Measurements from ENCODE around the gene FBLN2. TPM values are rescaled to one million over a fixed set of nuclear protein-coding genes. Genes with fewer than 3 reads are reported as not detected.

Gene FBLN2
- total RNA-seq, 1 donor from 2014 or later = 5.3 TPM

DNA sequence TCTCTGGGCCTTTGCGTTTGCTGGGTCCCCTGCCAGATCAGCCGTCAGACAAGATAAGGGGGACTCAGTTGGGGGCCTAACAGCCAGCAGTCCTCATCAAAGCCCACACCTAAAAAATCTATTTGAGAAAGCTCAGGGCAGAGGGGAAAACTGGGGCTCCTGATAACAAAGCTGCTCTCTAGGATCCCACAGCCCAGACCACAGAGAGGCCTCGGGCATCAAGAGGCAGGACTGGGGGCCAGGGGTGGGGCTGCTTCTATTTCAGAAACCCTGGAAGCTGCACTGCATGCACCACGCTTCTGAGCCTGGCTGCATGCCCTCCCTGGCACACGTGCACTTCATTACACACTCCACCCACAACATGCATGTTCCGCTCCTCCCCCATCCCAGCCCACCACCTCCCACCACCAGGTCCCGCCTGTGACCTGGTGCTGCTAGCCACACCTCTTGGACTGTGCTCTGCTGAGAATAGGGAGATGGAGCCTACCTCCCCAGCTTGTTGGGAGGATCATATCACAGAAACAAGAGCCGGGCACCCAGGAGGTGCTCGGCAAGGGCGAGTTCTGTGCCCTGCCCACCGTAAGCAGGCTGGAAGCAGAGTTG, 26.6 kb downstream of the FBLN2 start:
- FAIRE-seq = no peak
- DNase-seq (ENCODE audit: low spot score in 2 of 2) = peak in 1 of 2 donors; percentile 49

- FAIRE-seq (no peak), DNase-seq (ENCODE audit: low spot score in 2 of 2) (no peak)
Measured at GRCh38 chr3:13577181-13578121, 28.5 kb downstream of the FBLN2 start.

DNA sequence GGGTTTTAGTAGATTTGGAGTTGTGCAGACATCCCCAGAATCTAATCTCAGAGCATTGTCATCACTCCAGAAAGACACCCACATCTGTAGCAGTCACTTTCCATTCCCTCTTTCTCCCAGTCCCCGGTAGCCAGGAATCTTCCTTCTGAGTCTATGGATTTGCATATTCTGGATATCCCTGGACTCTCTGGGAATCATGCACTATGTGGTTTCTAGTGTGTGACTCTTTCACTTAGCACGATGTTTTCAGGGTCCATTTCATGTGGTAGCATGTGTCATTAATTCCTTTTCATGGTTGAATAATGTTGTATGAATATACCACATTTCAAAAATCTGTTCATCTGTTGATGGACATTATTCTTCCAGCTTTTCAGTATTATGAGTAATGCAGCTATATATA, 29.3 kb downstream of the FBLN2 start:
- FAIRE-seq (no peak), DNase-seq (ENCODE audit: low spot score in 2 of 2) (no peak)

GRCh38 chr3:13579063-13579462, 30.1 kb downstream of the FBLN2 start:
- FAIRE-seq = no peak
- no peak for DNase-seq (ENCODE audit: low spot score in 2 of 2)

GRCh38 chr3:13580256-13581023, 31.5 kb downstream of the FBLN2 start:
- no peak for DNase-seq (ENCODE audit: low spot score in 2 of 2)

DNA sequence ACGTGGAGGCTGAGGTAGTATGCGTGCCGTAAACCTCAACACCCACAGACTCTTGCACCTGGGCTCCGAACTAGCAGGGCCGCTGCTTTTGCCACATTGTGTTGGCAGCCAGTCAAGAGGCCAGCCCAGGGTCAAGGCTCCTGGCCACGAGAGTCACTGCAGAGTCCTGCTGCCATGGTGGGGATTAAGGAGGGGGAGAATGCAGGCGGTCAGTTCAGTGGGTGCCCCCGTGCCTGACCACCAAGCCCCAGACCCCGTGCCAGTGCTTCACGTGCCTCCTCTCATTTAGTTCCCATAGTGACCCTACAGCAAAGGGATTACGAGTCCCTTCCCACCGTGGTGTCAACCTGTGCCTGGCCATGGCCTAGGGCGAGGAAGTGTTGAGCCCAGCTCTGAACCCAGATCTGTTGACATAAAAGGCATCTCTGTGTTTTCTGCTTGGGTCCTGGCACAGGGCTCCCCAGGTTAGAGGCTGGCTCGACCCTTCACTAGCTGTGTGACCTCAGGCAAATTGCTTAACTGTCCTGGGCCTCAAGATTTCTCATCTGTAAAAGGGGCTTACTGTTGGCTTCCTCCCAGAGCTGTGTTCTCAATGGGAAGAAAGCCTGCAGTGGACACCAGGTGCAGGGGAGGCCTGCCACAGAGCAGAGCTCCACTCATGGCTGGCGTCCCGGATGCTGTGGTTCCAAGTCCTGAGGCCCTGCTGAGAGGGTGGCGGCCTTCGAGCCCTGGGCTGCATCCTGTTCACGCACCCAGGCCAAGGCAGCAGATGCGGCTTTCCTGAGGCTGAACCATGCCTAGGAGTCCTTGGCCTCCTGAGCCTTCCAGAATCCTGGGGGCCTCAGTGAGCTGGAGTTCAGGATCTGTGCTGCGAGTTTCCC, 32.8 kb downstream of the FBLN2 start:
- FAIRE-seq (no peak), DNase-seq (ENCODE audit: low spot score in 2 of 2) (no peak)

More at GRCh38 chr3:13580256-13581023, 31.5 kb downstream of the FBLN2 start:
- no peak for FAIRE-seq

- DNase-seq (ENCODE audit: low spot score in 2 of 2) = no peak
- no peak for FAIRE-seq
Measured at GRCh38 chr3:13582366-13583250, 33.7 kb downstream of the FBLN2 start.

GRCh38 chr3:13583251-13584180, 34.6 kb downstream of the FBLN2 start:
- FAIRE-seq (no peak), DNase-seq (ENCODE audit: low spot score in 2 of 2) (no peak)

DNA sequence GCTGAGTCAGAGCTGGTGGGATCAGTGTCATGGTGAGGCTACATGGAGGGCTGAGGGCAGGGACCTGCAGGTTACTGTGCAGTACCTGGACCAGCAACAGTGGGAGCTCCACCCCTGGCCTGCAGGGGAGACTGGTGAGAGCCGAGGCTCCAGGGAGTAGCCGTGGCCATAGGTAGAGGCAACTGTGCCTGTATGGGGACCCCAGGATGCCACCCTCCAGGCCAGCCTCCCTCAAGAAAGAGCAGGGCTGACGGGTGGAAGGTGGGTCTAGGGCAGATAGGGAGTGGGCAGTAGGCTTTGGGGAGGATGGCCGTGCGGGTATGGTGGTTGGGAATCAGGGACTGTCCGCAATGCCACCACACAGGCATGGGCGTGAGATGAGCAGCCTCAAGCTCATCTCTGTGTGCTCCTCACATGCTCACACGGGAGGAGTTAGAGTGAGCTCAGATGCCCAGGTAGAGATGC, 35.5 kb downstream of the FBLN2 start:
- FAIRE-seq = no peak
- no peak for DNase-seq (ENCODE audit: low spot score in 2 of 2)

GRCh38 chr3:13584901-13585300, 36.0 kb downstream of the FBLN2 start:
- DNase-seq (ENCODE audit: low spot score in 2 of 2) = no peak
- no peak for FAIRE-seq

GRCh38 chr3:13587442-13587841, 38.5 kb downstream of the FBLN2 start:
- no peak for FAIRE-seq
- DNase-seq (ENCODE audit: low spot score in 2 of 2) = no peak

GRCh38 chr3:13588221-13588701, 39.3 kb downstream of the FBLN2 start:
- FAIRE-seq (no peak), DNase-seq (ENCODE audit: low spot score in 2 of 2) (no peak)

GRCh38 chr3:13588993-13589392, 40.1 kb downstream of the FBLN2 start:
- DNase-seq (ENCODE audit: low spot score in 2 of 2) = no peak
- no peak for FAIRE-seq

DNA sequence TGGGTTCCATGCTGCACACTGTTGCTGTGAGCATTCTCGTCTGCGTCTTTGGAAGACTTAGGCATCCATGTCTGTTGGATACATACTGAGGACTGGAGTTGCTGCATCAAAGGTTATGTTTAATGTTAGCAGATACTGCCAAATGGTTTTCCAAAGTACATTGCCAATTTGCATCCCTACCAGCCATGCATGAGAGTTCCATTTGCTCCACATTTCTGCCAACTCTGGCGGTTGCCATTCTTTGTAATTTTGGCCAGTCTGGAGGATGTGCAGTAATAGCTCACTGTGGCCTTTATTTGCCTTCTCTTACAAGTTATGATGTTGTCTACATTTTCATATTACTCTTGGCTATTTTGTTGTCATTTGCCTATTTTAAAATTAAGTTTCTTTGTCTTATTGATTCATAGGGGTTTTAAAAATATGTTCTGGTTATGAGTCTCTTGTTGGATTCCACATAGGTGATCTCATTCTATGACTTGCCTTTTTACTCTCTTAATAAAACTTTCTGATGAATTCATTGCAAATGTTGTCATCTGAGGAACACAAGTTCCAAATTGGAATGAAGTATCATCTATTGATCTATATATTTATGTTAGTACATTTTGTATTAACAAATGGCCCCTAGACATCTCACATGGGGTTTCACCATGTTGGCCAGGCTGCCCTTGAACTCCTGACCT, 42.1 kb downstream of the FBLN2 start:
- DNase-seq (ENCODE audit: low spot score in 2 of 2) = no peak
- FAIRE-seq = no peak

DNA sequence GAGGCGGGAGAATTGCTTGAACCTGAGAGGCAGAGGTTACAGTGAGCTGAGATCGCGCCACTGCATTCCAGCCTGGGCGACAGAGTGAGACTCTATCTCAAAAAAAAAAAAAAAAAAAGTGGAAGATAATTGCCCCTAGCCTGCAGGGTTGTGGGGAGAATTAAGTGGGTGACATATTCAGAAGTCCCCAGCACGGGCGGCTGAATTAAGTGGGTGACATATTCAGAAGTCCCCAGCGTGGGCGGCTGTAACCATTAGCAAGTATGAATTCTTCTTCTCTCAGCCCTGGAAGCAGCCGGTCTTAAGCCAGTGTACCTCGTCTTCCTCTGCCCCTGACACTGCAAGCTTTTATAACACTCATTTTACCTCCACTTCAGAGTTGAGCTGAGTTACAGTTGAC, 44.7 kb downstream of the FBLN2 start:
- DNase-seq (ENCODE audit: low spot score in 2 of 2) (no peak), FAIRE-seq (no peak)

DNA sequence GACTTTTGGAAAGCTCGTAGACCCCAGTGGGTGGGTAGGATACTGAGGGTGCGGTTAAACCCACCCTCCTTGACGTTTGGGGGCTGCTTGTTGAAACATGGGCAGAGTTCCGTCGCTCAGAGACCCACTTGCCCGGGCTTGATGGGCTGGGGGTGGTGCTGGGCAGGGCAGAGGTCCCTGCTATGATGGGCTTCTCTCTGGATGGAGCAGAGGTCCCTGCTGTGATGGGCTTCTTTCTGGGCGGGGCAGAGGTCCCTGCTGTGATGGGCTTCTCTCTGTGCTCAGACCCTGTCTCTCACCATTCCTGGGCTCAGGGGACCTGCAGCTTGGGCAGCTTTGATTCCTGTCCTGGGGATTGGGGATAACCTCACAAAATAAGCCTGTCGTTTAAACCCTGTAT, 45.2 kb downstream of the FBLN2 start:
- FAIRE-seq = no peak

DNA sequence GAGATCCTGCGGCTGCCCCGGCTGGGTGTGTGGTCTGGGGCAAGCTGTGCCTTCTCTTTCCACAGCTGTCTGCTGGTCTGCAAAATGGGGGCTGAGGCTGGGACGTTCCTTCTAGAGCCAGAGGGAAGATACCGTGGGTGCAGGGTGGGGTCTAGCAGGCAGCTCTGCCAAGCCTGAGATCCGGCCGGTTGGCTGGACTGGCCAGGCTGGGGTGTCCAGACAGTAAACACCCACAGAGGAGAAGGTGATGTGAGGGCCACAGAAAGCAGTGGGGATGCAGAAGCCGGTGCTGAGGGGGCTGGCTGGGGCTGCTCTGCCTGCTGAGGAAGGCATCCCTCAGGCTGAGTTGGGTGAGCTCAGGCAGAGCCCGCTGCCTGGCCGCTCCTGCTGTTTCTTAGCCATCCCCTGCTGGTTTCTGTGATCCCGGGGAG, 46.1 kb downstream of the FBLN2 start:
- FAIRE-seq (no peak), DNase-seq (ENCODE audit: low spot score in 2 of 2) (no peak)

More for the DNA sequence above, 45.2 kb downstream of the FBLN2 start:
- no peak for DNase-seq (ENCODE audit: low spot score in 2 of 2)

Data from frontal cortex (tissue), 4 donors.